ENCODE results near the gene MOCS1.

Gene MOCS1

GRCh38 chr6:39947611-39948068, 13.4 kb upstream of the MOCS1 start:
- DNase-seq, result no peak

- DNase-seq, result no peak
Measured at GRCh38 chr6:39945626-39946025, 11.4 kb upstream of the MOCS1 start.

- no peak for DNase-seq
Measured at GRCh38 chr6:39942903-39943580, 8.8 kb upstream of the MOCS1 start.

GRCh38 chr6:39941820-39942219, 7.6 kb upstream of the MOCS1 start:
- DNase-seq, result no peak

- no peak for DNase-seq
Measured at GRCh38 chr6:39941138-39941537, 6.9 kb upstream of the MOCS1 start.

GRCh38 chr6:39938773-39939654, 4.8 kb upstream of the MOCS1 start:
- no peak for DNase-seq

GRCh38 chr6:39937686-39938333, 3.5 kb upstream of the MOCS1 start:
- no peak for DNase-seq

GRCh38 chr6:39936857-39937256, 2.6 kb upstream of the MOCS1 start:
- no peak for DNase-seq

- no peak for DNase-seq
Measured at GRCh38 chr6:39935241-39935640, 979 bp upstream of the MOCS1 start.

- DNase-seq, result no peak
Measured at GRCh38 chr6:39933669-39934130, 562 bp downstream of the MOCS1 start.

GRCh38 chr6:39932386-39932910, 1.8 kb downstream of the MOCS1 start:
- no peak for DNase-seq

- no peak for DNase-seq
Measured at GRCh38 chr6:39931607-39932006, 2.7 kb downstream of the MOCS1 start.

- DNase-seq, result no peak
Measured at GRCh38 chr6:39930540-39930939, 3.7 kb downstream of the MOCS1 start.

GRCh38 chr6:39929733-39930461, 4.4 kb downstream of the MOCS1 start:
- no peak for DNase-seq

- no peak for DNase-seq
Measured at GRCh38 chr6:39929039-39929732, 5.1 kb downstream of the MOCS1 start.

GRCh38 chr6:39927159-39927558, 7.1 kb downstream of the MOCS1 start:
- DNase-seq, result no peak

- DNase-seq, result no peak
Measured at GRCh38 chr6:39926668-39927067, 7.6 kb downstream of the MOCS1 start.

- no peak for DNase-seq
Measured at GRCh38 chr6:39925931-39926290, 8.4 kb downstream of the MOCS1 start.

GRCh38 chr6:39925191-39925930, 8.9 kb downstream of the MOCS1 start:
- no peak for DNase-seq

GRCh38 chr6:39924283-39924682, 10.0 kb downstream of the MOCS1 start:
- no peak for DNase-seq

GRCh38 chr6:39923861-39924260, 10.4 kb downstream of the MOCS1 start:
- DNase-seq, result no peak

Data from activated CD4-positive, CD25-positive, alpha-beta regulatory T cell treated with anti-CD3 and anti-CD28 coated beads, Interleukin-2, amount 50 U/mL, for 72 hours (primary cell).